Measurements from ENCODE around the gene OTOF.

OTOF gene

GRCh38 chr2:26495705-26496297, 17.9 kb upstream of the OTOF start:
- Histone ChIP-seq H3K4me1 (ENCODE audit: control insufficient read depth, insufficient read depth, low read length) (no peaks in the 10 kb centered on the region), H3K36me3 (ENCODE audit: insufficient read depth, low read length) (no peaks in the 10 kb centered on the region), H3K9me3 (replicated peaks; ENCODE audit: low read length) (no peaks in the 10 kb centered on the region), H3K9ac (ENCODE audit: low read depth, low read length) (no peak overlapping the region), H3K27me3 (ENCODE audit: control insufficient read depth, insufficient read depth, low read length) (peaks cover 66% of the 10 kb centered on the region), H3K4me3 (ENCODE audit: low read length) (no peak overlapping the region), H3K4me2 (ENCODE audit: low read length) (no peak overlapping the region)

GRCh38 chr2:26494891-26495290, 17.0 kb upstream of the OTOF start:
- Histone ChIP-seq H3K27me3 (ENCODE audit: control insufficient read depth, insufficient read depth, low read length) (peaks cover 62% of the 10 kb centered on the region), H3K9ac (ENCODE audit: low read depth, low read length) (no peak overlapping the region), H3K36me3 (ENCODE audit: insufficient read depth, low read length) (no peaks in the 10 kb centered on the region), H3K4me3 (ENCODE audit: low read length) (no peak overlapping the region), H3K4me2 (ENCODE audit: low read length) (no peak overlapping the region), H3K4me1 (ENCODE audit: control insufficient read depth, insufficient read depth, low read length) (no peaks in the 10 kb centered on the region), H3K9me3 (replicated peaks; ENCODE audit: low read length) (no peaks in the 10 kb centered on the region)

DNA sequence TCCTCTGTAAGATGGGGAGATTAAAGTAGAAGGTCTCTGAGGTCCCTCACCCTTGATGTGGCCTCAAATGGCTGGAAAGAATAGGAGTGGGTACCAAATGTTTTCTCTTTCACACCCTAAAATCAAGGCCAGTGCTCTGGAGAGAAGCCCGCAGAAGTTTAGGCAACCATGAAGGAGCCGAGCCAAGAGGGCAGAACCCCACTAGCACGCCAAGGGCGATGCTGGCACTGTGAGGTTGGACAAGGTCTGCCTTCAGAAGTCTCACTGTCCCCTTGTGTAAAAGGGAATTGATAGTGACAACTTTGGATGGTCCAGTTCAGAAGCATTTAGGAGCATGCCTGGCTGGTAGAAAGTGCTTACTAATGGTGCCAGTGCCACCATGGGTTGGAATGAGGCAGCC, 16.3 kb upstream of the OTOF start:
- Histone ChIP-seq H3K4me1 (ENCODE audit: control insufficient read depth, insufficient read depth, low read length) (no peaks in the 10 kb centered on the region), H3K4me2 (ENCODE audit: low read length) (no peak overlapping the region), H3K9ac (ENCODE audit: low read depth, low read length) (no peak overlapping the region), H3K9me3 (replicated peaks; ENCODE audit: low read length) (no peaks in the 10 kb centered on the region), H3K36me3 (ENCODE audit: insufficient read depth, low read length) (no peaks in the 10 kb centered on the region), H3K27me3 (ENCODE audit: control insufficient read depth, insufficient read depth, low read length) (peaks cover 66% of the 10 kb centered on the region), H3K4me3 (ENCODE audit: low read length) (no peak overlapping the region)

DNA sequence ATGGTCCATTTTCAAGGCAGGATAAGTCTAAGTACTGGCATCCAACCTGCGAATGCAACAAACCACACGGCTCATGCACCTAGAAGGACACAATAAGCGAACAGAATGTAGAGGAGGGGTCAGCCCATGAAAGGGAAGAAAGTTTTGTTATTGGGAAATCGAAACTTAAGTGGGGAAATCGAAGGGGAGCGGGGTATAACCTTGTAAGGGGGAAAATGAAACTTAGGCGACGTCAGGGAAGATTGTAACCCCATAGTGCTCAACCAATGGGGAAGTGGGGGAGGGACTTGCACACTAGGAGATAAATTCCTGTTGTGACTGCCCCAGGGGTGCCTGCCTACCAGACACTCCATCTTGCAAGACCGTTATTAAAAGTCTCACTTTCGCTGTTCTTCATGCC, 15.6 kb upstream of the OTOF start:
- Histone ChIP-seq H3K27me3 (ENCODE audit: control insufficient read depth, insufficient read depth, low read length) (peaks cover 67% of the 10 kb centered on the region), H3K4me2 (ENCODE audit: low read length) (no peak overlapping the region), H3K36me3 (ENCODE audit: insufficient read depth, low read length) (no peaks in the 10 kb centered on the region), H3K4me1 (ENCODE audit: control insufficient read depth, insufficient read depth, low read length) (no peaks in the 10 kb centered on the region), H3K4me3 (ENCODE audit: low read length) (no peak overlapping the region), H3K9ac (ENCODE audit: low read depth, low read length) (no peak overlapping the region), H3K9me3 (replicated peaks; ENCODE audit: low read length) (no peaks in the 10 kb centered on the region)

DNA sequence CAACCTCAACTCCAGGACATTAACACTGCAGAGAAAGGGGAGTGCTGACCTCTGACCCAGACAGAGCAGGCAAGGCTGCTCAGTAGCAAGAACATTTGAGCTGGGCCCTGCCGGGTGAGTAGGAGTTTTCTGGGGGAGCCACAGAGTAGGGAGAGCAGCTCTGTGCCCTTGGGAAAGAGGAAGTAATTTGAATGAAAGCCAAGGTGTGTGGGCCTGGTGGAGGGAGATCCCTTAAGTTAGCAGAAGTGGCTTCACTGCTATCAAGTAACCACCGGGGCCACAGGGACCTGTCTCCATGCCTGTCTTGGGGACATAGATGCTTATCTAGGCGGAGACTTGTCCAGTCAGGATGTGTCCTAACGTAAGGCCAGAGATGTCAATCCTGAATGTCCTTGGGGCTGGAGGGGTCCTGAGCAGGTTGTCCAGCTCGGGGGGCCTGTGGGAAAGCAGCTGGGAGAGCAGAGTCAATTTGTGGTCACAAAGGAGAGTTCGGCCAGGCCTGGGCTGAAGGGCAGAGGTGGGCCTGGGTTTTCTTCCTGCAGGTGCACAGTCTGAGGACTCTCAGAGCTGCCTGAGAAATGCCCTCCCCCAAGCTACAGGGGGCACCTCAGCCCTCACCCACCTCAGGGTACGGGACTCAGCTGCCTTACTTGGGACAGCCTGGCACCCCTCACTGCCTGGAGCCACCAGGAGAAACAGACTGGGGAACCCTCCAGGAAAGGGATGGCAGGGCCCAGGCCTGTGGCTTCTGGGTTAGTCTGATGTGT, 15.0 kb upstream of the OTOF start:
- Histone ChIP-seq H3K4me1 (ENCODE audit: control insufficient read depth, insufficient read depth, low read length) (no peaks in the 10 kb centered on the region), H3K4me3 (ENCODE audit: low read length) (no peak overlapping the region), H3K9me3 (replicated peaks; ENCODE audit: low read length) (no peaks in the 10 kb centered on the region)

GRCh38 chr2:26491563-26492167, 13.7 kb upstream of the OTOF start:
- no peak overlapping the region for H3K4me3 ChIP-seq (ENCODE audit: low read length)
- no peaks in the 10 kb centered on the region for H3K36me3 ChIP-seq (ENCODE audit: insufficient read depth, low read length)
- H3K9ac ChIP-seq (ENCODE audit: low read depth, low read length) = no peak overlapping the region
- peaks cover 69% of the 10 kb centered on the region for H3K27me3 ChIP-seq (ENCODE audit: control insufficient read depth, insufficient read depth, low read length)
- no peak overlapping the region for H3K4me2 ChIP-seq (ENCODE audit: low read length)
- H3K4me1 ChIP-seq (ENCODE audit: control insufficient read depth, insufficient read depth, low read length) = no peaks in the 10 kb centered on the region
- H3K9me3 ChIP-seq (replicated peaks; ENCODE audit: low read length) = no peaks in the 10 kb centered on the region

More for the DNA sequence above, 15.0 kb upstream of the OTOF start:
- no peak overlapping the region for H3K4me2 ChIP-seq (ENCODE audit: low read length)
- H3K9ac ChIP-seq (ENCODE audit: low read depth, low read length) = no peak overlapping the region
- peaks cover 67% of the 10 kb centered on the region for H3K27me3 ChIP-seq (ENCODE audit: control insufficient read depth, insufficient read depth, low read length)
- no peaks in the 10 kb centered on the region for H3K36me3 ChIP-seq (ENCODE audit: insufficient read depth, low read length)

- Histone ChIP-seq H3K4me2 (ENCODE audit: low read length) (no peak overlapping the region), H3K9me3 (replicated peaks; ENCODE audit: low read length) (no peaks in the 10 kb centered on the region), H3K36me3 (ENCODE audit: insufficient read depth, low read length) (no peaks in the 10 kb centered on the region), H3K27me3 (ENCODE audit: control insufficient read depth, insufficient read depth, low read length) (peaks cover 78% of the 10 kb centered on the region), H3K9ac (ENCODE audit: low read depth, low read length) (no peak overlapping the region), H3K4me1 (ENCODE audit: control insufficient read depth, insufficient read depth, low read length) (no peaks in the 10 kb centered on the region), H3K4me3 (ENCODE audit: low read length) (no peak overlapping the region)
Measured at GRCh38 chr2:26489213-26489850, 11.4 kb upstream of the OTOF start.

DNA sequence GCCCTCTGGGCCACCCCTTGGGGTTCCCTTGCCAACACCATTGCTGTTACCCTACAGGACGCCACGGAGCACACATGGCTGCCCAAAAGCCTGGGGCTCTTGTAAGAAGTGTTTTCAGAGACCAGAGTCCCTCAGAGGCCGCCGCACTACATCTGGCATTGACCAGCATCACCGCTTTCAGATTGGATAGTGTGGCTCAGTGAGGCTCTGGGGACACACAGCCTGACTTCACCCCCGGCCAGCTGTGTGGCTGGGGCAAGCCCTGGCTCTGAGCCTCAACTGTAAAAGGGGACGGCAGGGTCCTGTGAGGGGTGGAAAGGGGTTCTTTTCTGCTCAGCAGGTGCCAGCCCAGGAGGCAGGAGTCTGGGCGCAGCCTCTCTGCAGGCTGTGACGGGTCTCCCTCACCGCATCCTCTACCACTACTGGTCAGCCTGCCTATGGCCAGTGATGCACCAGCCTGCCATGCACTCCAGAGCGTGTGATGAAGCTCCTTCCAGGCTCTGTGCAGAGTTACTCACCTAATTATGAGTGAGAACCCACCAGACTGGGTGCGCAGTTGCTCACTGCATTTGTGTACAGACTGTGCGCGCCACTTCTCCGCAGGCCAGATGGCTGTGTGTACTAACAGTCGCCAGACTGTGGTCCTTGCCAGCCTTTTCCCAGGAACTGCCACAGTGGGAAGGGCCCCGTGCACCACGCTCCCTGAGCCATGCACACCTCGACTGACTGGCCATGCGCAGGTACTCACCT, 10.7 kb upstream of the OTOF start:
- no peak overlapping the region for H3K4me2 ChIP-seq (ENCODE audit: low read length)
- no peak overlapping the region for H3K9ac ChIP-seq (ENCODE audit: low read depth, low read length)
- peaks cover 78% of the 10 kb centered on the region for H3K27me3 ChIP-seq (ENCODE audit: control insufficient read depth, insufficient read depth, low read length)
- no peak overlapping the region for H3K4me3 ChIP-seq (ENCODE audit: low read length)
- no peaks in the 10 kb centered on the region for H3K9me3 ChIP-seq (replicated peaks; ENCODE audit: low read length)
- H3K36me3 ChIP-seq (ENCODE audit: insufficient read depth, low read length) = no peaks in the 10 kb centered on the region
- H3K4me1 ChIP-seq (ENCODE audit: control insufficient read depth, insufficient read depth, low read length) = no peaks in the 10 kb centered on the region

- Histone ChIP-seq H3K27me3 (ENCODE audit: control insufficient read depth, insufficient read depth, low read length) (peaks cover 87% of the 10 kb centered on the region), H3K4me2 (ENCODE audit: low read length) (no peak overlapping the region), H3K9ac (ENCODE audit: low read depth, low read length) (no peak overlapping the region), H3K4me1 (ENCODE audit: control insufficient read depth, insufficient read depth, low read length) (no peaks in the 10 kb centered on the region), H3K36me3 (ENCODE audit: insufficient read depth, low read length) (no peaks in the 10 kb centered on the region), H3K4me3 (ENCODE audit: low read length) (no peak overlapping the region), H3K9me3 (replicated peaks; ENCODE audit: low read length) (no peaks in the 10 kb centered on the region)
Measured at GRCh38 chr2:26487192-26487591, 9.3 kb upstream of the OTOF start.

DNA sequence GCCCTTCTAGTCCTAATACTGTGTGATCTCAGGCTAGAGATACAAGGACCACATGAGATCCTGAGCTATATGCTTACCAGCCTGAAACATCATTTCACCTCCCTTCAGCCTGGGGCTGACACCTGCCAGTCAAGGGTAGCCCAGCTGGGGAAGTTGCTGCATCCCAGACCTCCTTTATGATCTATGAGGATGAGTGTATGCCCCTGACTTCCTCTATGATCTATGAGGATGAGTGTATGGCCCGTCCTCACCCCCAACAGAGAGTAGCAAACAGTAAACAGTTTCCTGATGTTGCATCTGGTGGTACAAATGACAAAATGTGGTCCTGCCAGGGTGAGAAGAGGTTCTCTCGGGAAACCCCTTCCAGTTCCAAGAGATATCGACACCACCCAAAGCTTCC, 8.9 kb upstream of the OTOF start:
- H3K4me1 ChIP-seq (ENCODE audit: control insufficient read depth, insufficient read depth, low read length) = no peaks in the 10 kb centered on the region
- no peak overlapping the region for H3K9ac ChIP-seq (ENCODE audit: low read depth, low read length)
- H3K4me2 ChIP-seq (ENCODE audit: low read length) = no peak overlapping the region
- H3K4me3 ChIP-seq (ENCODE audit: low read length) = no peak overlapping the region
- peaks cover 84% of the 10 kb centered on the region for H3K27me3 ChIP-seq (ENCODE audit: control insufficient read depth, insufficient read depth, low read length)
- no peaks in the 10 kb centered on the region for H3K36me3 ChIP-seq (ENCODE audit: insufficient read depth, low read length)
- H3K9me3 ChIP-seq (replicated peaks; ENCODE audit: low read length) = no peaks in the 10 kb centered on the region

Measured in skeletal muscle satellite cell (primary cell).